GM18498 (cell line): Measurements from ENCODE around the gene MAN1B1.

ENCODE experiments used
- ATAC-seq: cut with Tn5 transposase; IDR thresholded peaks from one replicate; pipeline ENCODE4 v1.9.1; 2021; ENCODE audit warnings: mild to moderate bottlenecking, moderate library complexity; ENCODE audit not compliant: unreplicated experiment

MAN1B1 gene

GRCh38 chr9:137141976-137142936, 55.5 kb downstream of the MAN1B1 start:
- ATAC-seq, result no peak

- no peak for ATAC-seq
Measured at GRCh38 chr9:137143459-137143858, 56.7 kb downstream of the MAN1B1 start.

- ATAC-seq, result no peak
Measured at GRCh38 chr9:137145731-137146526, 59.1 kb downstream of the MAN1B1 start.

GRCh38 chr9:137146527-137146918, 59.7 kb downstream of the MAN1B1 start:
- no peak for ATAC-seq

- ATAC-seq, result no peak
Measured at GRCh38 chr9:137147091-137147792, 60.5 kb downstream of the MAN1B1 start.

- no peak for ATAC-seq
Measured at GRCh38 chr9:137147793-137148160, 61.0 kb downstream of the MAN1B1 start.

- no peak for ATAC-seq
Measured at GRCh38 chr9:137148242-137148641, 61.5 kb downstream of the MAN1B1 start.

- no peak for ATAC-seq
Measured at GRCh38 chr9:137148661-137149060, 61.9 kb downstream of the MAN1B1 start.

GRCh38 chr9:137149363-137149762, 62.6 kb downstream of the MAN1B1 start:
- no peak for ATAC-seq

GRCh38 chr9:137149942-137150616, 63.3 kb downstream of the MAN1B1 start:
- no peak for ATAC-seq

GRCh38 chr9:137150617-137151457, 64.1 kb downstream of the MAN1B1 start:
- peak; percentile 50 for ATAC-seq

- no peak for ATAC-seq
Measured at GRCh38 chr9:137152844-137153405, 66.1 kb downstream of the MAN1B1 start.

GRCh38 chr9:137156567-137157375, 70.0 kb downstream of the MAN1B1 start:
- ATAC-seq, result no peak

- no peak for ATAC-seq
Measured at GRCh38 chr9:137157618-137158415, 71.0 kb downstream of the MAN1B1 start.

- no peak for ATAC-seq
Measured at GRCh38 chr9:137158625-137159024, 71.8 kb downstream of the MAN1B1 start.
